Neural progenitor cell (in vitro differentiated cells): ENCODE data around the gene ZFAND3. TPM values are rescaled to one million over a fixed set of nuclear protein-coding genes. Genes with fewer than 3 reads are reported as not detected.

Source experiments
- DNase-seq: peaks from one replicate; pipeline ENCODE4 v3.0.0-alpha.2; 2016; ENCODE audit warnings: low spot score
- H2AFZ ChIP-seq: fragments of 200-600 bp; sonication (generic); replicated peaks from 2 replicates; pipeline ENCODE4 v1.6.1; 2016; ENCODE audit warnings: antibody characterized with exemption
- H3F3A ChIP-seq: fragments of 200-600 bp; sonication (generic); 2 replicates; pipeline ENCODE4 v1.6.1; 2016; ENCODE audit warnings: antibody characterized with exemption, low read depth
- H3K27ac ChIP-seq: fragments of 200-600 bp; sonication (generic); 2 replicates; pipeline ENCODE4 v1.5.1; 2016; ENCODE audit warnings: mild to moderate bottlenecking
- H3K27me3 ChIP-seq: fragments of 200-600 bp; sonication (generic); 2 replicates; pipeline ENCODE4 v1.6.1; 2016; ENCODE audit warnings: mild to moderate bottlenecking, moderate library complexity
- H3K36me3 ChIP-seq: fragments of 200-600 bp; sonication (generic); 2 replicates; pipeline ENCODE4 v1.5.1; 2016
- H3K4me1 ChIP-seq: fragments of 200-600 bp; sonication (generic); 2 replicates; pipeline ENCODE4 v1.6.1; 2016; ENCODE audit warnings: mixed run types
- H3K4me2 ChIP-seq: fragments of 200-600 bp; sonication (generic); 2 replicates; pipeline ENCODE4 v1.6.1; 2016
- H3K4me3 ChIP-seq: fragments of 200-600 bp; sonication (generic); 2 replicates; pipeline ENCODE4 v1.5.1; 2016
- H3K79me2 ChIP-seq: fragments of 200-600 bp; sonication (generic); 2 replicates; pipeline ENCODE4 v1.6.1; 2016; ENCODE audit warnings: low read depth
- H3K9ac ChIP-seq: fragments of 200-600 bp; sonication (generic); 2 replicates; pipeline ENCODE4 v1.6.1; 2016
- H3K9me3 ChIP-seq: fragments of 200-600 bp; sonication (generic); 2 replicates; pipeline ENCODE4 v1.5.1; 2016; ENCODE audit warnings: low read depth
- H4K20me1 ChIP-seq: fragments of 200-600 bp; sonication (generic); 2 replicates; pipeline ENCODE4 v1.6.1; 2016; ENCODE audit warnings: low read depth
- H3K27ac Mint-ChIP-seq: 3 replicates; pipeline ENCODE4 v1.8.0; 2021; ENCODE audit warnings: mixed read lengths
- H3K27me3 Mint-ChIP-seq: 2 replicates; pipeline ENCODE4 v1.8.0; 2022; ENCODE audit warnings: low read depth, mild to moderate bottlenecking, inconsistent platforms, moderate library complexity, mixed read lengths; ENCODE audit not compliant: insufficient read depth
- H3K36me3 Mint-ChIP-seq: 3 replicates; pipeline ENCODE4 v1.8.0; 2021; ENCODE audit warnings: mixed read lengths
- H3K4me1 Mint-ChIP-seq: 3 replicates; pipeline ENCODE4 v1.8.0; 2021; ENCODE audit warnings: mixed read lengths
- H3K4me3 Mint-ChIP-seq: 3 replicates; pipeline ENCODE4 v1.8.0; 2021; ENCODE audit warnings: mild to moderate bottlenecking, moderate library complexity, mixed read lengths
- H3K9me3 Mint-ChIP-seq: 3 replicates; pipeline ENCODE4 v1.8.0; 2020; ENCODE audit warnings: mixed read lengths
- CTCF ChIP-seq: fragments of 200-600 bp; sonication (generic); IDR thresholded peaks from 2 replicates; pipeline ENCODE4 v1.5.1; 2017; ENCODE audit warnings: antibody characterized with exemption, mild to moderate bottlenecking
- EZH2 ChIP-seq: fragments of 200-600 bp; sonication (generic); IDR thresholded peaks from 2 replicates; pipeline ENCODE4 v1.6.1; 2017; ENCODE audit warnings: antibody characterized with exemption, mild to moderate bottlenecking, moderate library complexity
- EZH2phosphoT487 ChIP-seq: fragments of 200-600 bp; sonication (generic); IDR thresholded peaks from 2 replicates; pipeline ENCODE4 v1.6.1; 2017; ENCODE audit warnings: antibody characterized with exemption
- total RNA-seq: library from RNA; depleted of rRNA; stranded (reverse); fragments of >200 nt; gene quantifications from 2 replicates; pipeline ENCODE4 v1.2.3, GENCODE V29; 2015; ENCODE audit warnings: low replicate concordance

ZFAND3 gene
- total RNA-seq, 1 donor from 2014 or later = 24.3 TPM

DNA sequence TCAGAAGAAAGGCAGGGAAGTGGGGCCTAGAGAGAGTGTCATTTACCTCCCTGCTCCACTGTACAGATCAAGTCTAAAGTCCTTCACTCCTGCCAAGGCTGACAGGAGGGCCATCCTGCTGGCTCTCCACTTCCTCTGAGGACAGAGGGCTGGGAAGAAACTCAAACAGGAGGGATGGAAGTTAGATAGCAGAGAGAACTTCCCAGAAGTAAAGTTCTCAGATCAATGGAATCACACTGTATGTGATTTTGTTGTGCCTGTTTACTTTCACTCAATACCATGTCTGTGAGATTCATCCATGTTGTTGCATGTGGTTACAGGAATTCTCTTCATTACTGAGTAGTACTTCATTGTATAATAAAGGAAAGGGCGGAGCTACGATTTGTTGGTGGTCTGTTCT is 32.3 kb upstream of the ZFAND3 start:
- Mint-ChIP-seq H3K9me3 (no peaks in the 10 kb centered on the region), H3K27ac (peak overlapping the region; percentile 81)

DNA sequence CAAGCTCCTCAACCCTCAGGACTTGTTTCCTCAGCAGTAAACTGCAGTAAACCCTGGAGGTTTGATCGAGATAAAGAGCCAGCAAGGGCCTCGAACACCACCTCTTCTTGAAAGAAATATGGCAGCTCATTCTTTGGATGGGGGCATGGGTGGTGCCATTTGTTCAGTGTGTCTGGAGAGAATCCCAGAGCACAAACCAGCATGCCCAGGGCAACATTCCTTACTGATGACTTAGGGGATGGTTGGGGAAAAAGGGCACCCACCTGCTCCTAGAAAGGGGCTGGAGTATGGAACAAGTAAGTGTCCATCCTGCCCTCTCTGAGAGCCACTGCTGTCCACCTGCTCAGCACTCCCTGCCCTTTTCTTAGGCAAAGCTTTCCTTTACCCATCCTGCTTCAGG is 31.3 kb upstream of the ZFAND3 start:
- Histone ChIP-seq H3K4me2 (no peak overlapping the region), H3K9me3 (no peaks in the 10 kb centered on the region), H3K79me2 (no peaks in the 10 kb centered on the region), H3K9ac (no peak overlapping the region), H3K27me3 (peaks cover 7% of the 10 kb centered on the region), H3K4me3 (no peak overlapping the region), H3F3A (peaks cover 22% of the 10 kb centered on the region), H2AFZ (no peak overlapping the region), H3K36me3 (no peaks in the 10 kb centered on the region), H3K4me1 (peaks cover 25% of the 10 kb centered on the region), H3K27ac (no peak overlapping the region), H4K20me1 (no peaks in the 10 kb centered on the region)
- Mint-ChIP-seq H3K27ac (no peak overlapping the region), H3K4me3 (no peak overlapping the region), H3K4me1 (peaks cover 48% of the 10 kb centered on the region), H3K9me3 (no peaks in the 10 kb centered on the region), H3K27me3 (peaks cover 9% of the 10 kb centered on the region), H3K36me3 (no peaks in the 10 kb centered on the region)
- DNase-seq = no peak
- no peak for TF ChIP-seq CTCF
- no peak for TF ChIP-seq EZH2phosphoT487
- TF ChIP-seq EZH2 = no peak

More for the DNA sequence above, 32.3 kb upstream of the ZFAND3 start:
- Histone ChIP-seq H3K4me1 (peaks cover 29% of the 10 kb centered on the region), H3F3A (peaks cover 26% of the 10 kb centered on the region), H3K4me2 (no peak overlapping the region), H4K20me1 (no peaks in the 10 kb centered on the region), H3K9ac (no peak overlapping the region), H3K79me2 (no peaks in the 10 kb centered on the region), H3K27me3 (peaks cover 7% of the 10 kb centered on the region), H3K36me3 (no peaks in the 10 kb centered on the region), H3K9me3 (no peaks in the 10 kb centered on the region), H3K4me3 (no peak overlapping the region), H3K27ac (no peak overlapping the region), H2AFZ (no peak overlapping the region)
- no peak for DNase-seq
- Mint-ChIP-seq H3K4me1 (peaks cover 54% of the 10 kb centered on the region), H3K4me3 (no peak overlapping the region), H3K36me3 (no peaks in the 10 kb centered on the region), H3K27me3 (peaks cover 14% of the 10 kb centered on the region)
- TF ChIP-seq CTCF (no peak), EZH2phosphoT487 (no peak), EZH2 (no peak)

DNA sequence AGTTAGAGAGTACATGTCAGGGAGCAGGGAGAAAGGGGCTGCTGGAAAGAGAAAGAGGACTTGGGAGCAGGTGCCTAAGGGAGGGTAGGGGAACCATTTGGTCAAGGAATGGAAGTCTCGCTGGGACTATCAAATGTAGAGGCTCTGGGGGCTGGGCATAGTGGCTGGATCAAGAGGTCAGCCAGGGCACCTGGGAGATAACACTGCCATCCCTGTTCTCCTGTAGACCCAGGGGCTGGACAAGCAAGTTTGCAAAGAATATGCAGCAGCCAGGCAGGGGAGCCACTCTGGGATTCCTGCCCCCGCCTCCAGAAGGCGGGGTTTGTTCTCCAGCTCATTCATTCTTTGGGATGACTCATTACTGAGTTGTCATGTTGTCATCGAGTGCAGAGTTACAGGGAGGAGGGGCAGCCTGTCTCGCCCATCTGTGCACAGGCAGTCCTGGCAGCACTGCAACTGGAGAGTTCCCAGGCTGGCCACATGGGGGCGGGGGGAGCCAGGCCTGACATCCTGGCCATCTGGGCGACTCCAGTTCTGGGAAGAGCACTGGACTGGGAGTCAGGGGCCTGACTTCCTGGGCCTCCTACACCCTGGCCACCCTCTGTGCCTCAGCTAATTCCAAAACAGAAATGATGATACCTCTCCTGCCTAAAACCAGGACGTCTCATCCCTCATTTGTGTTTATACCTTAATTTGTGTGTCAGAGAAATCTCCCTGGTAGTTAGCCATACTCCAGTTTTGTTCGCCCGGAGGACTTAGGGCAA is 28.2 kb upstream of the ZFAND3 start:
- H3K27me3 ChIP-seq = no peaks in the 10 kb centered on the region
- no peaks in the 10 kb centered on the region for H3K79me2 ChIP-seq
- H3K4me2 ChIP-seq = peak overlapping the region; percentile 9
- peaks cover 9% of the 10 kb centered on the region for H3F3A ChIP-seq
- TF ChIP-seq EZH2 (no peak), EZH2phosphoT487 (no peak), CTCF (peak; percentile 81)
- no peaks in the 10 kb centered on the region for H3K36me3 Mint-ChIP-seq
- H4K20me1 ChIP-seq = no peaks in the 10 kb centered on the region
- H3K9me3 Mint-ChIP-seq = no peaks in the 10 kb centered on the region
- no peak overlapping the region for H3K27ac ChIP-seq
- no peak overlapping the region for H3K4me3 ChIP-seq
- H3K4me1 ChIP-seq = peaks cover 4% of the 10 kb centered on the region
- peak; percentile 89 for DNase-seq
- no peak overlapping the region for H3K9ac ChIP-seq
- peak overlapping the region; percentile 80 for H3K27ac Mint-ChIP-seq
- no peaks in the 10 kb centered on the region for H3K9me3 ChIP-seq
- H3K4me3 Mint-ChIP-seq = peak overlapping the region; percentile 6
- H2AFZ ChIP-seq = no peak overlapping the region
- no peaks in the 10 kb centered on the region for H3K36me3 ChIP-seq
- H3K27me3 Mint-ChIP-seq = peaks cover 13% of the 10 kb centered on the region
- peaks cover 24% of the 10 kb centered on the region for H3K4me1 Mint-ChIP-seq
